ENCODE results near the gene YIPF3.

DNA sequence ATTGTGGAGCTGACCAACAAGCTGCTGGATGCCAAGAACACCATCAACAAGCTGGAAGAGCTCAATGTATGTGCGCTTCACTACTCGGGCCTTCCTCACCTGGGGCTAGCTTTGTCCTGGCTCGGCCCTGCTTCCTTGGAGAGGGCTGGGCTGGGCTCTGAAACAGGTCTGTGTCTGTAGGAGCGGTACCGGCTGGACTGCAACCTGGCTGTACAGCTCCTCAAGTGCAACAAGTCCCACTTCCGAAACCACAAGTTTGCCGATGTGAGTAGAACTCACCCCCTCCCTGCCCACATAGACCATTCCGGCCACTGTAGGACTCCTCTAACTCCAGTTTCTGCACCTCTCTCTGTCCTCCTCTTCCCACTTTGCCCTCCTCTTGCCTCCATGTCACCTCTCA, 13.3 kb downstream of the YIPF3 start:
- TF ChIP-seq, protein P1, sequence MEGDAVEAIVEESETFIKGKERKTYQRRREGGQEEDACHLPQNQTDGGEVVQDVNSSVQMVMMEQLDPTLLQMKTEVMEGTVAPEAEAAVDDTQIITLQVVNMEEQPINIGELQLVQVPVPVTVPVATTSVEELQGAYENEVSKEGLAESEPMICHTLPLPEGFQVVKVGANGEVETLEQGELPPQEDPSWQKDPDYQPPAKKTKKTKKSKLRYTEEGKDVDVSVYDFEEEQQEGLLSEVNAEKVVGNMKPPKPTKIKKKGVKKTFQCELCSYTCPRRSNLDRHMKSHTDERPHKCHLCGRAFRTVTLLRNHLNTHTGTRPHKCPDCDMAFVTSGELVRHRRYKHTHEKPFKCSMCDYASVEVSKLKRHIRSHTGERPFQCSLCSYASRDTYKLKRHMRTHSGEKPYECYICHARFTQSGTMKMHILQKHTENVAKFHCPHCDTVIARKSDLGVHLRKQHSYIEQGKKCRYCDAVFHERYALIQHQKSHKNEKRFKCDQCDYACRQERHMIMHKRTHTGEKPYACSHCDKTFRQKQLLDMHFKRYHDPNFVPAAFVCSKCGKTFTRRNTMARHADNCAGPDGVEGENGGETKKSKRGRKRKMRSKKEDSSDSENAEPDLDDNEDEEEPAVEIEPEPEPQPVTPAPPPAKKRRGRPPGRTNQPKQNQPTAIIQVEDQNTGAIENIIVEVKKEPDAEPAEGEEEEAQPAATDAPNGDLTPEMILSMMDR (IDR thresholded peaks at IDR 0.05; ENCODE audit: low read depth, low read length), result no peak
- no peak for TF ChIP-seq EZH2phosphoT487 (IDR thresholded peaks at IDR 0.05; ENCODE audit: low read depth)

All from OCI-LY3 (cell line).